NCI-H1417 (cell line): ENCODE data around the gene ZRSR2.
"Not testable (repeated sequence)": the region's sequence is repeated elsewhere in the genome, so short reads cannot be mapped to it uniquely, and the experiment has no call there.

Experiments used
- DNase-seq, 3 experiments: peaks; one replicate each; lab custom pipeline; 2025; lab: John Stamatoyannopoulos, UW

ZRSR2 gene

GRCh38 chrX:15797707-15798106, 7.4 kb downstream of the ZRSR2 start:
- DNase-seq: no peak

- DNase-seq: no peak
Measured at GRCh38 chrX:15804563-15804962, 14.3 kb downstream of the ZRSR2 start.

GRCh38 chrX:15808254-15808653, 18.0 kb downstream of the ZRSR2 start:
- no peak for DNase-seq

GRCh38 chrX:15812192-15812938, 22.1 kb downstream of the ZRSR2 start:
- DNase-seq: no peak

GRCh38 chrX:15813416-15813815, 23.1 kb downstream of the ZRSR2 start:
- DNase-seq: no peak

- DNase-seq: no peak
Measured at GRCh38 chrX:15814771-15815365, 24.6 kb downstream of the ZRSR2 start.

GRCh38 chrX:15815779-15816437, 25.6 kb downstream of the ZRSR2 start:
- DNase-seq: peak in 1 of 3 experiments; percentile 35

GRCh38 chrX:15816438-15816809, 26.1 kb downstream of the ZRSR2 start:
- DNase-seq: no peak

GRCh38 chrX:15816886-15817285, 26.6 kb downstream of the ZRSR2 start:
- DNase-seq: no peak

- DNase-seq: no peak
Measured at GRCh38 chrX:15820106-15821073, 30.1 kb downstream of the ZRSR2 start.

GRCh38 chrX:15822922-15823321, 32.6 kb downstream of the ZRSR2 start:
- no peak for DNase-seq

- DNase-seq: no peak
Measured at GRCh38 chrX:15825936-15826335, 35.7 kb downstream of the ZRSR2 start.

- DNase-seq: no peak
Measured at GRCh38 chrX:15829217-15829616, 38.9 kb downstream of the ZRSR2 start.

- DNase-seq: not testable (repeated sequence)
Measured at GRCh38 chrX:15831347-15831746, 41.1 kb downstream of the ZRSR2 start.

- DNase-seq: no peak
Measured at GRCh38 chrX:15834053-15834452, 43.8 kb downstream of the ZRSR2 start.

- DNase-seq: no peak
Measured at GRCh38 chrX:15834827-15835595, 44.7 kb downstream of the ZRSR2 start.

- DNase-seq: no peak
Measured at GRCh38 chrX:15838017-15838416, 47.7 kb downstream of the ZRSR2 start.

- no peak for DNase-seq
Measured at GRCh38 chrX:15841853-15842516, 51.7 kb downstream of the ZRSR2 start.

GRCh38 chrX:15843960-15844359, 53.7 kb downstream of the ZRSR2 start:
- DNase-seq: no peak

GRCh38 chrX:15848576-15848975, 58.3 kb downstream of the ZRSR2 start:
- peak in 1 of 3 experiments; percentile 64 for DNase-seq

- DNase-seq: peak in 1 of 3 experiments; percentile 59
Measured at GRCh38 chrX:15849555-15849954, 59.3 kb downstream of the ZRSR2 start.
